Stimulated activated naive CD8-positive, alpha-beta T cell treated with anti-CD3 and anti-CD28 coated beads, Interleukin-15, Interleukin-2, amounts not matched to agents 100 U/mL and 50 U/mL, for 24 hours (primary cell): ENCODE measurements around the gene ACTR6.
"Not testable (repeated sequence)": the region's sequence is repeated elsewhere in the genome, so short reads cannot be mapped to it uniquely, and the experiment has no call there.

Experiments used
- ATAC-seq: fragments of 150-1000 bp; cut with Tn5 transposase; one replicate; pipeline ENCODE4 v1.10.0; 2021
- DNase-seq: peaks from one replicate; pipeline ENCODE4 v3.0.0; 2021

Gene ACTR6

DNA sequence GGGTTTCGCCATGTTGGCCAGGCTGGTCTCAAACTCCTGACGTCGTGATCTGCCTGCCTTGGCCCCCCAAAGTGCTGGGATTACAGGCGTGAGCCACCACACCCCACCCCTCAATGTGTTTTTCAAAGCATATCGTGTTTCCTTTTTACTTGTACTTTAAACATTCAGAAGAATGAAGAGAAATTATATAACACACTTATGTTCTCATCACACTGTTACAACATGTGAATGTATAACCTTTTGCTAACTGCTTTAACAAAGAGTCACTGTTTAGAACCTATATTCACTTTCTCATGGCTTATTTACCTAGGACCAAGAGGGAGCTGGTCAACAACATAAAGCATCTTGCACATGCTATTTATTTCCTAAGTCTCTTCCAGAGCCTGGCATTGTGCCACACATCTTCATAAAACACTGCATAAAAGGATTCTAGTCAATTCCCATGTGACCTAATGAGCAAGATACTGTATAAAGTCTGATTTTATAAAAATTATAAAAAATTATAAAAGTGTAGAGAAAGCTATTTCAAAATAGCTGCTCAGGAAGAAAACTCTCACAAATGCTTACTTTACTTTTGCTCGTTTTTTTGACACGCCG lies 16.0 kb upstream of the ACTR6 start:
- no peak for DNase-seq
- no peak for ATAC-seq

- ATAC-seq: no peak
- DNase-seq: no peak
Measured at GRCh38 chr12:100185361-100185894, 15.2 kb upstream of the ACTR6 start.

- ATAC-seq: no peak
- DNase-seq: no peak
Measured at GRCh38 chr12:100186071-100186470, 14.5 kb upstream of the ACTR6 start.

GRCh38 chr12:100187068-100187467 lies 13.5 kb upstream of the ACTR6 start:
- ATAC-seq (no peak), DNase-seq (no peak)

DNA sequence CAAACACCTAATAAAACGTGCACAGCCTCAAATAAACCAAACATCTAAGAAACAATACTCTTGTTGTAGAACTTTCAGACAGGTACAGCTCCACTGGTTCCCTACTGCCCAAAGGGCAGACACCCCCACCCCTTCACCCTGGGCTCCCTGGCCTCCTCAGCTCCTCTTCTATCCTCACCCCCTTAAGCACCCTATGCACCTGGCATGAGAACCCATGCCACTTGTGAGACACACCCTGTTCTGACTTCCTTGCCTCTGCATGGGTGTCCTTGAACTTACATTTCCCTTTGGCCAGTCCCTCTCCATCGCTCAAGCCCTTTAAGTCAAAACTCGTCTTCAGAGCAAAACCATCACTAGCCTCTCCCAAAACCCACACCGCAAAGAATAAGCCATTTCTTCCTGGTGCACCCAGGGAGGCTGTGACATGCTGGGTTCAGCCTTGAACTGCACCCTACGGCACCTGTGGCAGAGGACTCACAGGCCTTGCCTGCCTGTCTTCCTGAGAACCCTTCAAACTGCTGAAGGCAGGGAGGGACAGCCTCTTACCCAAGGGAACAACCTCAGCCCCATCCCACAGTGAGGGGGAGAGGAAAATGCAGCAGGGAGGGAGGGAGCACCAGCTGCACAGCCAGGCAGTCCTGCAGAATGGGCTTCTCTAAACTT lies 12.6 kb upstream of the ACTR6 start:
- DNase-seq (no peak), ATAC-seq (no peak)

DNA sequence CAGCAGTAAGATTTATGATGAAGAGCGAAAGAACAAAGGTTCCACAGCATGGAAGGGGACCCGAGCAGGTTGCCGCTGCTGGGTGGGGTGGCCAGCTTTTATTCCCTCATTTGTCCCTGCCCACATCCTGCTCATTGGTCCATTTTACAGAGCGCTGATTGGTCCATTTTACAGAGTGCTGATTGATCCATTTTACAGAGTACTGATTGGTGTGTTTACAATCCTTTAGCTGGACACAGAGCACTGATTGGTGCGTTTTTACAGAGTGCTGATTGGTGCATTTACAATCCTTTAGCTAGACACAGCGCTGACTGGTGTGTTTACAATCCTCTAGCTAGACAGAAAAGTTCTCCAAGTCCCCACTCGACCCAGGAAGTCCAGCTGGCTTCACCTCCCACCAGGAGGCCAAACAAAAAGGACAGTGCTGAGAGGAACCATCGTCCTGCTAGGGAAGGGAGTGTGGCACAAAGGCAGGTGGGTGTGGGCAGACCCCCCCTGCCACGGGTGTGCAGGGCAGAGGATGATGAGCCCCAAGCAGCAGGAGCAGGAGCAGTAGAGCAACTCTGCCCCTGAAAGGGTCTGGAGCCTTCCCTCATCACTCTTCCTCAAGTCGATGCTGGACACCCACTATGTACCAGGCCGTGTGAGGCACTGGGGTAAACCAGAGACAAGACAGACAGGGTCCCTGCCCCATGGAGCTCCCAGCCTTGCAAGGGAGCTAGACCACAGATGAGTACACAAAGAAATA lies 11.6 kb upstream of the ACTR6 start:
- ATAC-seq, DNase-seq: not testable (repeated sequence)

DNA sequence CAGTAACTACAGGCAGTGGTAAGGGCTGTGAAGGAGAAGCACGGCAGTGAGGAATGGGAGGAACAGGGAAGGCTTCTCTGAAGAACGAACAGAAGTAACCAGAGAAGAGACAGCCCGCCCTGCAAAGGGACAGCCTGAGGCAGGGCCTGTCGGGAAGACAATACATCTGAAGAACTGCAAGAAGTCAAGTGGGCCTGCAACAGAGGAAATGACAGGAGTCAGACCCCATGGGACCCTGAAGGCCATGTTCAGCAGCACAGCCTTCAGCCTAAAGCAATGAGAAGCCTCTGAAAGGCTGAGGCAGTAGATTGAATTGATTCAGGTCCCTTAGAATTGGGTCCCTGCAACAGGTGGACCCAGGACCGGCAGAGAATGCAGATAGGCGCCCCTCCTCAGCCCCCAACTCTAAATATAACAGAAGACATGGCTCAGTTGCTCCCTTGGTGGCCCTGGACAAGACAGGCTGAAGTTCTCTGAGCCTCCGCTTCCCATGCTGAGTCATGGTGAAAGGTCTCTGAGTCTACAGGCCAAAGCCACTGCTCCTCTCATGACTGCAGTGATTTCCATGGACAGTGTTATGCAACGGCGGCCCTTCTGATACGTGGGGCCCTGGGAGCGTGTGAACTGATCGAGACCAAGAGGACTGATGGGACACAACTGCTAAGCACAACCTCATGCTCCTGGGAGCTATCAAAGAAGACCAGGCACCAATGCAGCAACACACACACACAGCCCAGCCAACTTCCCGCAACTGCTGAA lies 10.8 kb upstream of the ACTR6 start:
- DNase-seq: no peak
- ATAC-seq: no peak

GRCh38 chr12:100193085-100193484 lies 7.5 kb upstream of the ACTR6 start:
- ATAC-seq (no peak), DNase-seq (no peak)

DNA sequence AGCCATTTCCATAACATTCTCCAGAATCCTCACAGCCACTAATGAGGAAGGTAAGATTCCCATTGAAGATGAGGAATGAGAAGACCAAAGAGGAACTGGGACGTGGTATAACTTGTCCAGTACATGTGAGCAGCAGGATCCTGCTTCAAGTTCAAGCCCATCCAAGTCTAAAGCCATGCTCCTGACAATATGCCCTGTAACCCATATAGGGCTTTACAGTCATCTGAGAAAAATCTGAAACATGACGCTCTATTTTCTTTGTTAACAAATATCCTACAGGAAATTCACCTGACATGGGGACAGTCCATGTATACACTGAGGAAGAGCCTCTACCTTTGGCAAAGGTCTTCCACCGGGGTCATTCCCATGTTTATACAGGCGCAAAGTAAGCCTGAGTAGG lies 3.1 kb upstream of the ACTR6 start:
- DNase-seq (no peak), ATAC-seq (no peak)

DNA sequence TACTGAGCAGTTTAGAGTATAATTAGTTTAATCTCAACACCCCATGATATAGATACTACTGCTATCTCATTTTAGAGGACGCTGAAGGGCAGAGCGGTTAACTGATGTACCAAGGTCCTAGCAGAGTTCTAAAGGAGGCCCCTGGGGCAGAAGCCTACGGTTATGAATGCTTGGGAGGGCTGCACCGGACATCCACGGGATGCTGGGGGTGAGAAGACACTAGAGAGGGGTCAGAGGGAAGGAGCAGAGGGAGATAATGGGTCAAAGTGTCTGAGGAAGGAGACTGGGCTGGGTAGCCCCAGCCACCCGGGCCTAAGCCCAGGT lies 1.6 kb upstream of the ACTR6 start:
- DNase-seq (no peak), ATAC-seq (no peak)

GRCh38 chr12:100199347-100200149 lies 1.1 kb upstream of the ACTR6 start:
- peak; percentile 74 for ATAC-seq

DNA sequence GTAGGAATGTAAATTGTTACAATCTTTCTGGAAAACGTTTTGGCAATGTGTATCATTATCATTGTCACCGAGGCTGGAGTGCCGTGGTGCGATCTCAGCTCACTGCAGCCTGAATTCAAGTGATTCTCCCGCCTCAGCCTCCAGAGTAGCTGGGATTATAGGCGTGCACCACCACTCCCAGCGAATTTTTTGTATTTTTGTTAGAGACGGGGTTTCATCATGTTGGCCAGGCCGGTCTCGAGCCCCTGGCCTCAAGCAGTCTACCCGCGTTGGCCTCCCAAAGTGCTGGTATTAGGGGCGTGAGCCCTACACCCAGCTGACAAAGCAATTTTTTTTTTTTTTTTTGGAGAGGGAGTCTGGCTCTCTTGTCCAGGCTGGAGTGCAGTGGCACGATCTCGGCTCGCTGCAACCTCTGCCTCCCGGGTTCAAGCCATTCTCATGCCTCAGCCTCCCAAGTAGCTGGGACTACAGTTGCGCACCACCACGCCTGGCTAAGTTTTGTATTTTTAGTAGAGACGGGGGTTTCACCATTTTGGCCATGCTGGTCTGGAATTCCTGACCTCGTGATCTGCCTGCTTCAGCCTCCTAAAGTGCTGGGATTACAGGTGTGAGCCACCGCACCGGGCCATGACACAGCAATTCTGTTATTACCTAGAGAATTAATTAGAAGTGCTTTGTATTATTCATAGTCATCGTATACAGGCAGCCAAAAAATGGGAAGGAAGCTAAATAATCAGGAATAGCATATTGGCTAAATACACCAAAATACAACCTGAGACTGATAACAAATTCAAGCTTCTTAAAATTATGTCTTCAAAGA lies 1.2 kb downstream of the ACTR6 start:
- no peak for DNase-seq

More at GRCh38 chr12:100199347-100200149, 1.1 kb upstream of the ACTR6 start:
- peak; percentile 80 for DNase-seq

GRCh38 chr12:100207311-100207710 lies 6.7 kb downstream of the ACTR6 start:
- DNase-seq (no peak), ATAC-seq (no peak)

More for the DNA sequence above, 1.2 kb downstream of the ACTR6 start:
- no peak for ATAC-seq

DNA sequence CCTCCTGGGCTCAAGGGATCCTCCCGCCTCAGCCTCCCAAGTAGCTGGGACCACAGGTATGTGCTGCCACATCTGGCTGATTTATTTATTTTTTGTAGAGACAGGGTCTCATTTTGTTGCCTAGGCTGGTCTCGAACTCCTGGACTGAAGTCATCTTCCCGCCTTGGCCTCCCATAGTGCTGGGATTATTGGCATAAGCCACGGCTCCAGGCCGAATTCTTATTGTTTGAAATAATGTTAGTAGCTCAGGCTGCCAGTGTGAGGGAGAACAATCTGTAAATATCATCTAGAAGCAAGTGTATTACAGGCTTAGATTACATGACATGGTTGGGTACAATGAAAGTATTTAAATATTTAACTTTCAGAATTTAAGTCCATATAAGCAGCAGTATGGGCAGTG lies 8.2 kb downstream of the ACTR6 start:
- ATAC-seq (no peak), DNase-seq (no peak)

DNA sequence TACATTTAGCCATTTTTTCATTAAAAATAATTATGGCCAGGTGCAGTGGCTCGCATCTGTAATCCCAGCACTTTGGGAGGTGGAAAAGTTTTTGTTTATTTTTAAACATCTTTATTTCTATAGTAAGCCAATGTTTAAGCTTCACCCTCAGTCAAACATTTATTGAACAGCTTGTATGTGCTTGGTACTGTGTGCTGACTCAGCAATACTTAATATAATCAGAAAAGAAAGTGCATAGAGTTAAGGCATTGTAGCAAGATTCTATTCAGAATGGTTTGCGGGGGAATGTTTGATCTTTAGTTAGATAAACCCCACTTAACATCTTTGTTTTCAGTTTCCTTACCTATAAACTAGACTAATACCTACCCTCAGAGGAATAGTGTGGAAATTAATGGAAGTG lies 11.1 kb downstream of the ACTR6 start:
- ATAC-seq (no peak), DNase-seq (no peak)

GRCh38 chr12:100213016-100213891 lies 12.6 kb downstream of the ACTR6 start:
- ATAC-seq: no peak
- no peak for DNase-seq

DNA sequence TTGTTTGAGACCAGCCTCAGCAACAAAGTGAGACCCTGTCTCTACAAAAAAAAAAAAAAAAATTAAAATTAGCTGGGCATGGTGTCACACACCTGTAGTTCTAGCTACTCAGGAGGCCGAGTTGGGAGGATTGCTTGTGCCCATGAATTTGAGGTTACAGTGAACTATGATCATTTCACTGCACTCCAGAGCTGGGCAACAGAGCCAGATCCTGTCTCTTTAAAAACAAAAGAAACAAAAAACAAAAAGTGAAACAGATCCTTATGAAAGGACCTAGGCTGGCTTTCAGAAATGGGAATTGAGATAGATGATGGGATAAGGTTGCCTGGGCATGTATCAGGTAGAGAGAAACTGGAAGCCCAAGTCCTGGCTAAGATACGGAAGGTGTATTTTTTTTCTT lies 13.9 kb downstream of the ACTR6 start:
- DNase-seq (no peak), ATAC-seq (no peak)

- no peak for ATAC-seq
- no peak for DNase-seq
Measured at GRCh38 chr12:100215209-100215608, 14.6 kb downstream of the ACTR6 start.

GRCh38 chr12:100216337-100216736 lies 15.7 kb downstream of the ACTR6 start:
- ATAC-seq: no peak
- DNase-seq: no peak
